ENCODE data around the gene BLMH. TPM values are rescaled to one million over a fixed set of nuclear protein-coding genes. Genes with fewer than 3 reads are reported as not detected.

The BLMH gene
- total and polyA plus RNA-seq, 2 experiments from 2014 or later = 21.3 to 28.2 TPM

GRCh38 chr17:30229012-30229411 is 62.7 kb downstream of the BLMH start:
- DNase-seq (ENCODE audit: low spot score) = no peak
- H3K4me2 ChIP-seq = no peak overlapping the region
- 76% methylated on average over 7 of the region's 7 CpGs for WGBS (ENCODE audit: low lambda C conversion rate, missing lambda C conversion rate)
- no peak overlapping the region for H3K4me3 ChIP-seq
- TF ChIP-seq EZH2phosphoT487 (IDR thresholded peaks at IDR 0.05; ENCODE audit: low read depth, severe bottlenecking, unreplicated experiment) (no peak), EZH2 (IDR thresholded peaks at IDR 0.05; ENCODE audit: borderline replicate concordance) (no peak), CTCF (IDR thresholded peaks at IDR 0.05; ENCODE audit: poor library complexity) (no peak)
- no peaks in the 10 kb centered on the region for H3K36me3 ChIP-seq (replicated peaks; ENCODE audit: insufficient read depth, low read depth)
- H4K20me1 ChIP-seq (ENCODE audit: insufficient read depth, poor library complexity, severe bottlenecking) = no peaks in the 10 kb centered on the region
- no peak overlapping the region for H2AFZ ChIP-seq
- no peaks in the 10 kb centered on the region for H3K9me3 ChIP-seq (ENCODE audit: low read depth)
- H3K4me1 ChIP-seq (ENCODE audit: insufficient read depth) = no peaks in the 10 kb centered on the region
- peaks cover 16% of the 10 kb centered on the region for H3K27me3 ChIP-seq
- H3K27ac ChIP-seq = no peak overlapping the region
- H3K9me2 ChIP-seq (replicated peaks; ENCODE audit: insufficient read depth) = no peaks in the 10 kb centered on the region
- no peaks in the 10 kb centered on the region for H3K79me2 ChIP-seq

GRCh38 chr17:30228011-30228410 is 63.7 kb downstream of the BLMH start:
- peaks cover 9% of the 10 kb centered on the region for H3K4me1 ChIP-seq (ENCODE audit: insufficient read depth)

GRCh38 chr17:30226878-30227277 is 64.9 kb downstream of the BLMH start:
- no peaks in the 10 kb centered on the region for H3K9me3 ChIP-seq (ENCODE audit: low read depth)
- no peak overlapping the region for H3K4me2 ChIP-seq
- TF ChIP-seq CTCF (IDR thresholded peaks at IDR 0.05; ENCODE audit: poor library complexity) (no peak), EZH2 (IDR thresholded peaks at IDR 0.05; ENCODE audit: borderline replicate concordance) (no peak), EZH2phosphoT487 (IDR thresholded peaks at IDR 0.05; ENCODE audit: low read depth, severe bottlenecking, unreplicated experiment) (no peak)
- H2AFZ ChIP-seq = no peak overlapping the region
- H3K27me3 ChIP-seq = no peaks in the 10 kb centered on the region
- 87% methylated on average over 10 of the region's 10 CpGs for WGBS (ENCODE audit: low lambda C conversion rate, missing lambda C conversion rate)
- DNase-seq (ENCODE audit: low spot score) = peak; percentile 5
- H3K36me3 ChIP-seq (replicated peaks; ENCODE audit: insufficient read depth, low read depth) = no peaks in the 10 kb centered on the region
- H3K4me3 ChIP-seq = no peak overlapping the region
- peaks cover 16% of the 10 kb centered on the region for H3K4me1 ChIP-seq (ENCODE audit: insufficient read depth)
- H3K27ac ChIP-seq = no peak overlapping the region
- no peaks in the 10 kb centered on the region for H3K9me2 ChIP-seq (replicated peaks; ENCODE audit: insufficient read depth)
- H4K20me1 ChIP-seq (ENCODE audit: insufficient read depth, poor library complexity, severe bottlenecking) = no peaks in the 10 kb centered on the region
- no peaks in the 10 kb centered on the region for H3K79me2 ChIP-seq

More at GRCh38 chr17:30228011-30228410, 63.7 kb downstream of the BLMH start:
- 88% methylated on average over 3 of the region's 3 CpGs for WGBS (ENCODE audit: low lambda C conversion rate, missing lambda C conversion rate)
- Histone ChIP-seq H3K36me3 (replicated peaks; ENCODE audit: insufficient read depth, low read depth) (no peaks in the 10 kb centered on the region), H4K20me1 (ENCODE audit: insufficient read depth, poor library complexity, severe bottlenecking) (no peaks in the 10 kb centered on the region), H2AFZ (no peak overlapping the region), H3K9me3 (ENCODE audit: low read depth) (no peaks in the 10 kb centered on the region), H3K9me2 (replicated peaks; ENCODE audit: insufficient read depth) (no peaks in the 10 kb centered on the region), H3K4me2 (no peak overlapping the region), H3K27ac (no peak overlapping the region), H3K27me3 (peaks cover 9% of the 10 kb centered on the region), H3K79me2 (no peaks in the 10 kb centered on the region), H3K4me3 (no peak overlapping the region)
- TF ChIP-seq EZH2 (IDR thresholded peaks at IDR 0.05; ENCODE audit: borderline replicate concordance) = no peak
- no peak for TF ChIP-seq EZH2phosphoT487 (IDR thresholded peaks at IDR 0.05; ENCODE audit: low read depth, severe bottlenecking, unreplicated experiment)
- DNase-seq (ENCODE audit: low spot score) = no peak

GRCh38 chr17:30225919-30226553 is 65.7 kb downstream of the BLMH start:
- Histone ChIP-seq H3K9me3 (ENCODE audit: low read depth) (no peaks in the 10 kb centered on the region), H3K4me2 (no peak overlapping the region), H2AFZ (no peak overlapping the region), H3K36me3 (replicated peaks; ENCODE audit: insufficient read depth, low read depth) (no peaks in the 10 kb centered on the region), H4K20me1 (ENCODE audit: insufficient read depth, poor library complexity, severe bottlenecking) (no peaks in the 10 kb centered on the region), H3K4me3 (no peak overlapping the region), H3K9me2 (replicated peaks; ENCODE audit: insufficient read depth) (no peaks in the 10 kb centered on the region), H3K27me3 (no peaks in the 10 kb centered on the region), H3K4me1 (ENCODE audit: insufficient read depth) (peaks cover 16% of the 10 kb centered on the region), H3K27ac (peak overlapping the region; percentile 40), H3K79me2 (no peaks in the 10 kb centered on the region)
- no peak for TF ChIP-seq CTCF (IDR thresholded peaks at IDR 0.05; ENCODE audit: poor library complexity)
- no peak for TF ChIP-seq EZH2phosphoT487 (IDR thresholded peaks at IDR 0.05; ENCODE audit: low read depth, severe bottlenecking, unreplicated experiment)
- TF ChIP-seq EZH2 (IDR thresholded peaks at IDR 0.05; ENCODE audit: borderline replicate concordance) = no peak
- peak; percentile 62 for DNase-seq (ENCODE audit: low spot score)
- 55% methylated on average over 15 of the region's 15 CpGs for WGBS (ENCODE audit: low lambda C conversion rate, missing lambda C conversion rate)

All from hepatocyte (in vitro differentiated cells).